Islet of Langerhans (tissue), 1 donor: ENCODE measurements around the gene CYSTM1.
A peak's percentile ranks its signal among the peaks of the same experiment; 100 is the strongest.

Source experiments
- FAIRE-seq: peaks from one replicate; lab custom pipeline; 2011; peaks lifted over from hg19 to GRCh38; lab: Jason Lieb, UNC

CYSTM1 gene

DNA sequence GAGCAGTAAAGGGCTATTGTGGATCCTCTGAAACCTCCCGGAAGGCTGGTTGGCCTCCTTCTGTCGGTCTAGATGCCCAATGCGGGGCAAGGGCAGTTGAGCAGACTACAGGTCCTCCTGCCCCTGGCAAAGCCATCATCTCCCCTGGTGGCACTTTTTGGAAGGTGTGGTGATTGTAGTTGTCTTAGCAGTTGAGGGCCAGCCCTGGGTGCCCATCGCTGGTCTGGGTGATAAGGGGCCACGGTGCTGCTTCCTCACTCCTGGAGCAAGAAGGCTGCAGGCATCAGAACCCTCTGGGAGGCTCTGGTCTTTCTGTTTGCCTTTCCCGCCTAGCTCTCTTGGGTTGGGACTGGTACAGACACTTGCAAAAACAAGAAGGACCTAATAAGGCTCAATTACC is 63.8 kb downstream of the CYSTM1 start:
- no peak for FAIRE-seq

DNA sequence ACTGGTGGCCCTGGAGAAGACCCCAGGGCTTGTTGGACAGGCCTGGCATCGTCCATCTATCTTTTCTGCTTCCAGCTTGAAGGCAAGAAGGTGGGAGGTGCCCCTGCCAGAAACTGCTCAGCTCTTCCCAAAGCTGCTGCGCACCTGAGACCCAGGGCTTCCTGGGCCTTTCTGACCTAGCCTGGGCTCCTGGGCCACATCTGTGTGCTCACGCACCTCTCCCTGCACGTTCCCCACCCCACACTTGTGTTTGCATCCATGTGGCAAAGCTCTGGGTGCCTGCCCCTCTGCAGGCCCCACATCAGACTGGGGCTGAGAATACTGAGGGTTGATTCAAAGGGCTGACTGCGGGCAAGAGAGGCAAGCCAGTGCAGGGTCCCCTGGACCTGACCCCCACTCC is 64.5 kb downstream of the CYSTM1 start:
- no peak for FAIRE-seq

DNA sequence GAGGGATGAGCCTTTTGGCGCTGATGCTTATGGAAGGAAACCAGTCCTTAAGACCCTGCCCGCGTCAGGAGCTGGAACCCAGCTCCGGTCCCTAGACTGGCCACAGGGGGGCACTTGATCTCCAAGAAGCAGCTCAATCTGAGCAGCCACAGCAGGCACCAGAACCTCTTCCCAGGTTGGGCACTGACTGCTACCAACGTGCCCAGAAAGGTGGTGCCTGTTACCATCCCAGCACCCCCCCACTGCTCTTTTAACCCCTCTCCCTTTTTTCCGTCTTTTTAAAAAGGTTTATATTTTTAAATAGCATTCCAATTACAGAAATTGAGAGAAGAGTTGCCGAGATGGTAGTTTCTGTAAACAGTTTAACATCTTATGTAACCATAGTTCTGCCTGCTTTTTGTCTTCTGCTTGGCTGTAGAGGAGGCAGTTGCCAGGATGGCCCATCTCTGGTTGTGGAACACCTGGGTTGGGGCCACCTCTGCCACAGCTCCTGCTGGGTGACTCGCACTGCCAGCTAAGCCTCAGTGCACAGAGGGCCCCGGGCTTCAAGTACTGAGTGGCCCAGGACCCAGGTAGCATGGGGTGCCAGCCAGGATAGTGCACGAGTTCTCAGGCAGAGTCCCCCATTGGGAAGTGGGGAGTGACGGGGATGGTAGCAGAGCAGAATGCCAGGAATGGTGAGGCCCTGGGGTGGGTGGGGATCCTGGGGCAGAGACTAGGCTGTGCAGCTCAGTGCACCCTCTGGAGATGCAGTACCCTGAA is 65.1 kb downstream of the CYSTM1 start:
- FAIRE-seq, result no peak

DNA sequence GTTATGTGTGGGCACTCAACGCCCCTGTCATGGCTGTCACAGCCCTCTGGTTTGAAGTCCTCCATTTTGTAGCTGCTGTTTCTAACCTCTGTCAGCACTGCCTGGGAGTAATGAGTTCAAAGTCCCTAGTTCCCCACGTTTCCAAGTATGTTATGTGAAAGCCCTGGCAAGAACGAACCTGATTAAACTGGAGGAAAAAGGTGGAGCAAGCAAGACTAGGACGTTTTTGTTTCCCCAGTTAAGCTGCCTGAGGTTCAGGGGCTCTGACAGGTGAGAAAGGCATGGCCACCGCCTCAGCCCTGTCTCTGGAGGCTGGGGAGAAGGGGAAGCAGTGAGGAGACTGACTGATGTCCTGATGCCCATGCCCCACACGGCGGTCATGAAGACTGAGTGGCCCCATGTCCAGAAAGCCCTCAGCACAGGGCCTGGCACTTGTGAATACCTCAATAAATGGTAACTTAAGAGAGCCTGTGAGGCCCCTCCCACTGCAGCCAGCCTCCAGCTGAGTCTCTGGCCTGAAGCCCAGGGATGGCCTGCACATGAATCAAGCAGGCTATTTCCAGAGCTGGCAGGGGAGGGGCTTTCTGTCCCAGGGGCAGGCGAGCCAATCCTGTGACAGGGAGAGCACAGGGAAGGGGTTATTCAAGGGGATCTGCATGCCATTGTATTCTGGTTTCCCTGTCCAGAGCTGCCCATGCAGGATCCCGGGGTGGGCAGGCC is 66.2 kb downstream of the CYSTM1 start:
- FAIRE-seq, result no peak

DNA sequence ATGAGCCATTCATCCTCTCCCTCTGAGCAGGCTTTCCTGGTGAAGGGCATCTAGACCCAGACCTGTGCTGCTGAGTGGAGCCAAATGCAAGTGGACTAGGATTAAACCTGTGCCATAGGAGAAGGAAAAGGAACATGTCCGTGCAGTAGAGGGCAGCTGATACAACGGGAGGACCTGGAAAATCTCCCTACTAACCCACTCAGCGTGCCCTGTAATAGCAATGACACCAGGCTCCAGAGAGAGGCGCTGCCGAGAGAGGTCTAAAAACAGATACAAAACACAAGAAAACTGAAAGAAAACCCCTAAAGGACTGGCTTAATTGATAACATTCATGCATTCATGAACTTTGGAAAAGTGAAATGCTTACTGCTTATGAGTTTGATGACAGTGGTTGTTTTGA is 67.1 kb downstream of the CYSTM1 start:
- FAIRE-seq, result no peak

DNA sequence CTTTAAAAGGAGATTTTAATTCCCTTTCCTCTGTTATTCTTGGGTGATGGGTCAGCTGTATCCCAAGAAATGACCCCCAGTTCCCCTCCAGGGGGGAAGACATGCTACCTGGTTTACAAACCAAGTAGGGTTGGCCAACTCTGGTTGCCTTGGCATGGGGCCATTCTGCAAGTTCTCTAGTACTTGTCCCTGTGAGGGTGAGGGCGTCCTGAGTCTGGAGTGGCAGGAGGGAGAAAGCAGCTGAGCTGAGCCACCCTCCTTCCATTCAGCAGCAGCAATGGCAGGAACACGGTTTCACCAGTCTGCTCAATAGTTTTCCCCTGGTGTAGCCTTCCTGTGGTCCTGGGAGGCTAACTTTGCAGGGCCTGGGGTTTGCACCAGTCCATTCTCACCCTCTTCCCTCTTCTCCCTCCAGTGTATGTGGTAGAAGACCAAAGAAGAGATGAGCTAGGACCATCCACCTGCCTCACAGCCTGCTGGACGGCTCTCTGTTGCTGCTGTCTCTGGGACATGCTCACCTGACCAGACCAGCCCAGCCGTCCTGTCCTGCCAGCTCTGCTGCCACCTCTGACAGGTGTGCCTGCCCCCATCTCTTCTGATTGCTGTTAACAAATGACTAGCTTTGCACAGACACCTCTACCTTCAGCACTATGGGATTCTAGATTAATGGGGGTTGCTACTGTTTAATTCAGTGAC is 68.0 kb downstream of the CYSTM1 start:
- FAIRE-seq, result no peak

DNA sequence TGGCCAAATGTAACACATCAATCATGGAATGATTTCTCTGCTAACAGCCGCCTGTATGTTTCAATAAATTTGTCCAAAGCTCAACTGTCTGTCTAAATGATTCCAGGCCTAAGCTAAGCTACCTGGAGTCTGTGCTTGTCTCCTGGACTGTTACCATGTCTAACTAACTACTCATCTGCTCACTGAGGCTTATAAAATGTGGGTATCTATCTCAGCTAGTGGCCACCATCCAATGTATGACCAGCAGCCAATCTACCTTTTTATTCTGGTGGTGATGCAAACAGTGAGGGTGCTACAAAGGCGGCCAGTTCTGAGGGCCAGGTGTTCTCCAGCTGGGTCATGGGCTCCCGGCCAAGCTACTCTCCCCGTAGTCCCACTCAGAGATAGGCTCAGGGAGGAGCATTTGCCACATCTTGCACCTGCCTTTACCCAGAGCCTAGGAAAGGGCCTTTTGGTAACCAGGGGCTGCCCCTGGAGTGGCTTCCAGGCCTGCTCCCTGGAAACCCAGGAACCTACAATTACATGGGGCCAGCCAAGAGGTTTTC is 68.8 kb downstream of the CYSTM1 start:
- peak; percentile 76 for FAIRE-seq

DNA sequence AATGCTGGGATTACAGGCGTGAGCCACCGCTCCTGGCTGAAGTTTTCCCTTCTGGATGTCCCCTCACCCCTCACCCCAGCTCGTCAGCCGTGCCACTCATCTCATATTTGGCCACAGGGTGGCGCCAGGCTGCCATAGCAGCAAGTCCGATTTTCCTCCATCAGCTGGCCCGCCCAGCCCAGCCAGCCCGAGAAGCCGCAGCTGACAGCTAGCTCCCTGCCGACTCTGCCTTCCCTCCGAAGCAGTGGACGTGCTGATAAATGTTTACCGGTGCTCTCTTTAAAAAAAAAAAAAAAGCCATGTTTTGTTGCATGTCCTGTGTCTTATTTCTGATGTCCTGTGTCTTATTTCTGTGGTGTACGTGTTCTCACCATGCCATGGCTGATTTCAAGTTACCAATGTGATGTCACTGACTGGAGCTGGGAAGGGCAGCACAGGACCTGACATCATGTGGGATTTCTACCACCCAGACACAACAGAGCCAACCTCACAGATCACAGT is 69.6 kb downstream of the CYSTM1 start:
- FAIRE-seq, result no peak

GRCh38 chr5:140245341-140245740 is 70.4 kb downstream of the CYSTM1 start:
- no peak for FAIRE-seq

DNA sequence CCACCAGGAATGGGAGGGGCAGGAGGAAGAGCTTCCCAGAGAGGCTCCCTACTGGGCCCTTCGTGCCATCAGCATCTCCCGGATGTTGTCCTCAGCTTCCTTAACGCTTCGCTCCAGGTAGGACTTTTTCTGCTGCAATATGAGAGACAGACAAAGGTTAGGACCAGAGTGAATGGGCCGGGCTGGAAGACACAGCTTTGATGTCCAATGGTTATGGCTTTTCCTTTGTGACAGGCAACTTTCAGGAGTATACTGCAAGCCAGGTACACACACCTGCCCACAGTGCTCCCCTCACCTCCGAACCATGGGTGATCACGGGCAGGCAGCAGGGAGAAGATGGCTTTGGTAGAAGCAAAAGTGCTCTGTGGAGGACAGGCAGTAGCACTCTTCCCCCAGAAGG is 70.9 kb downstream of the CYSTM1 start:
- no peak for FAIRE-seq

GRCh38 chr5:140246378-140247122 is 71.6 kb downstream of the CYSTM1 start:
- no peak for FAIRE-seq

- no peak for FAIRE-seq
Observed at GRCh38 chr5:140248414-140248813, 73.4 kb downstream of the CYSTM1 start.

DNA sequence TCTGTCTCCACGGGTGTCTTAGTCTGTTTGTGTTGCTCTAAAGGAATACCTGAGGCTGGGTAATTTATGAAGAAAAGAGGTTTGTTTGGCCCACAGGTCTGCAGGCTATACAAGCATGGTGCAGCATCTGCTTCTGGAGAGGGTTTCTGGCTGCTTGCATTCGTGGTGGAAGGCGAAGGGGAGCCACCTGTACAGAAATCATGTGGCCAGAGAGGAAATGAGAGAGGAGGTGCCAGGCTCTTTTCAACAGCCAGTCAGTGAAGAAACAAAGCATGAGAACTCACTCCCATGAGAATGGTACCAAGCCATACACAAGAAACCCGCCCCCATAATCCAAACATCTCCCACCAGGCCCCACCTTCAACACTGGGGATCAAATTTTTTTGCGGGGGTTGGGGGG is 74.5 kb downstream of the CYSTM1 start:
- FAIRE-seq, result no peak

- FAIRE-seq, result no peak
Observed at GRCh38 chr5:140250386-140250785, 75.4 kb downstream of the CYSTM1 start.

- FAIRE-seq, result no peak
Observed at GRCh38 chr5:140251527-140251973, 76.6 kb downstream of the CYSTM1 start.

- no peak for FAIRE-seq
Observed at GRCh38 chr5:140252470-140253126, 77.6 kb downstream of the CYSTM1 start.

- FAIRE-seq, result no peak
Observed at GRCh38 chr5:140253985-140254384, 79.0 kb downstream of the CYSTM1 start.

DNA sequence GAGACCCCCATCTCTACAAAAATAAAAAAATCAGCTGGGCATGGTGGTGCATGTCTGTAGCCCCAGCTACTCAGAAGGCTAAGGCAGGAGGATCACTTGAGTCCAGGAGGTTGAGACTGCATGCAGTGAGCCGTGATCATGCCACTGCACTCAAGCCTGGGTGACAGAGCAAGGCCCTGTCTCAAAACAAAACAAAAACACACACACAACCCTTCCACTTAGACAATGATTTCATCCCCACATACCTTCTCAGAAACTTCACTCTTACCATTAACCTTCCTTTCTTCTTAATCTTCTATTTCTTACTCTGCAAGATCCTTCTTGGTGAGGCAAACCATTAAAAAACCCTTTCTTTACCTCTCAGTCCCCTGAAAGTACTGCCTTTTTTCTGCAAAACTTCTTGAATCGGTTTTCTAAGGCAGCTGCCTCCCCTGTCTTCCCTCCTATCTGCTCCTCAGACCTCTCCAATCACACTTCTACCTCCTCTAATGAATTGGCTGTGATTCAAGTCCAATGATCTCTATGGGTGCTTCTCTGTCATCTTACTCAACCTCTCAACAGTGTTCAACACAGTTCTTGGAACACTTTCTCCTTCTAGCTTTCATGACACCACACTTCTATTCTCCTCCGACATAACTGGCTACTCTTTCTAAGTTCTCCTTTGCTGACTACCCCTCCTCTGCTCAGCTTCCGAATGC is 80.6 kb downstream of the CYSTM1 start:
- no peak for FAIRE-seq

DNA sequence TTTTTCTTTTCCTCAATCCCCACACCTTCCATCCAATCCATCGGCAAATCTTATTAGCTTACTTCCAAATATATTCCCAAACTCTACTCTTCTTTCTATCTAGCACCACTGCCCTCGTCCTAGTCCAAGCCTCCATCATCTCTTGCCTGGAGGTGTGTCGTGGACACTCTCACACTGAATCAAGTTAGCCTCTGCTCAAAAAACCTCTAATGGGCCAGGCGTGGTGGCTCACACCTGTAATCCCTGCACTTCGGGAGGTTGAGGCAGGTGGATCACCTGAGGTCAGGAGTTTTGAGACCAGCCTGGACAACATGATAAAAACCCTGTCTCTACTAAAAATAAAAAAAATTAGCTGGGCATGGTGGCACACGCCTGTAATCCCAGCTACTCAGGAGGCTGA is 81.7 kb downstream of the CYSTM1 start:
- no peak for FAIRE-seq

- no peak for FAIRE-seq
Observed at GRCh38 chr5:140258016-140258415, 83.0 kb downstream of the CYSTM1 start.

DNA sequence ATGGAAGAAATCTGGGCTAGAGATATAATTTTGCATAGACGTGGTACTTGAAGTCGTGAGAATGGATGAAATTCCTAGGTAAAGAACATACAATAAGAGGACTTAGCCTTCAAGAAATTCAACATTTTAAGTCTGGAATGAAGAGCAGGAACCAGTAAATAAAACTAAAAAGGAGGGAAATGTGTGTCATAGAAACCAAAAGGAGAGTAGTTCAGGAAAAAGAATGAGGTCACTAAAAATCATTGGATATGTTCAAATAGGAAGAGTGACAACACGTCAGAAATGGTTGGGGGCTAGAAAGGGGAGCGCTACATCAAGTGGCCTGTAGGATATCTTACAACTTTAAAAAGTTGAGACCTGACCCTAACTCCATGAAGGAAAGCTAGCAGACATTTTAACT is 83.9 kb downstream of the CYSTM1 start:
- FAIRE-seq, result no peak
